Activated gamma-delta T cell treated with Interleukin-2 at 50 U/mL for 16 hours (primary cell): Measurements from ENCODE around the gene RAI2.

ENCODE experiments used
- DNase-seq: peaks from one replicate; pipeline ENCODE4 v3.0.0-alpha.2; 2020

The RAI2 gene

GRCh38 chrX:17774053-17774452 is 87.0 kb downstream of the RAI2 start:
- no peak for DNase-seq

GRCh38 chrX:17773221-17773876 is 87.7 kb downstream of the RAI2 start:
- no peak for DNase-seq

GRCh38 chrX:17769701-17770269 is 91.3 kb downstream of the RAI2 start:
- DNase-seq, result no peak

GRCh38 chrX:17768997-17769396 is 92.1 kb downstream of the RAI2 start:
- no peak for DNase-seq

- DNase-seq, result no peak
These were observed 93.4 kb downstream of the RAI2 start for GRCh38 chrX:17767734-17768133.

- DNase-seq, result no peak
These were observed 101.1 kb downstream of the RAI2 start for GRCh38 chrX:17759990-17760389.

GRCh38 chrX:17758382-17758781 is 102.7 kb downstream of the RAI2 start:
- DNase-seq, result no peak

GRCh38 chrX:17750436-17750835 is 110.7 kb downstream of the RAI2 start:
- DNase-seq, result no peak
